Peyer's patch (tissue), 4 donors: ENCODE data around the gene TNNT3.

ENCODE experiments used
- CTCF ChIP-seq, 6 experiments: fragments of 450-650 bp in 4 of 6; fragments of 200-600 bp in 2 of 6; sonication (generic) in 1 of 6; IDR thresholded peaks; one replicate each; pipeline ENCODE4 v1.5.1; 2017 to 2019; ENCODE audit warnings: antibody characterized with exemption in 6 of 6, mild to moderate bottlenecking in 3 of 6, moderate library complexity in 1 of 6
- POLR2A ChIP-seq, 2 donors: fragments of 450-650 bp; IDR thresholded peaks; one replicate each; pipeline ENCODE4 v1.5.1; 2017; ENCODE audit warnings: antibody characterized with exemption in 2 of 2, mild to moderate bottlenecking in 2 of 2, moderate library complexity in 2 of 2

- TF ChIP-seq CTCF (IDR thresholded peaks at IDR 0.05) (no peak), POLR2A (IDR thresholded peaks at IDR 0.05) (no peak)
Observed at GRCh38 chr11:1871531-1871930, 48.0 kb upstream of the TNNT3 start.
